SK-N-MC (cell line): ENCODE results near the gene CWC27.

ENCODE experiments used
- EZH2 ChIP-seq: fragments of 200-600 bp; sonication (generic); IDR thresholded peaks from one replicate; pipeline ENCODE4 v1.6.1; 2017; ENCODE audit warnings: antibody characterized with exemption
- FOXP2 ChIP-seq: optimal IDR thresholded peaks from 2 replicates; pipeline ENCODE3; 2011; ENCODE audit warnings: mild to moderate bottlenecking, moderate library complexity; ENCODE audit not compliant: insufficient read depth; ENCODE audit errors: extremely low read length, control extremely low read depth
- POLR2AphosphoS5 ChIP-seq: IDR thresholded peaks from 2 replicates; pipeline ENCODE4 v1.6.1; 2012; ENCODE audit warnings: mild to moderate bottlenecking, low read depth, low read length, borderline replicate concordance

DNA sequence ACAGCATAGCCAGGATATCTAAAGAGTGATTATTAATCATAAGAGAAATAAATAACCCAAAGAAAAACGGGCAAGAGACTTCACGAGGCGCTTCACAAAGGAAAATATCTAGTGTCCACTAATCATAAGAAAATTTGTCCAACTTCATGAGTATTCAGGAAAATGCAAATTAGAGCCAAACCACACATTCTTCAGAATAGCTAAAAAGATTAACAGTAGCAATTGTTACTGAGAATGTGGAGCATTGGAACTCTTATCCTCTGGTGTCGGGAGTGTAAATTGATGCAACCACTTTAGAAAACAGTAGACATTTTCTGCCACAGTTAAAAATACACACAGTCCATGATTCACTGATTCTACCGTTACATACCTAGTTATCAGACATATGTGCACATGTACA lies 145.7 kb downstream of the CWC27 start:
- TF ChIP-seq POLR2AphosphoS5 (no peak), EZH2 (no peak), FOXP2 (no peak)
